ENCODE measurements around the gene STIMATE.

Gene STIMATE

DNA sequence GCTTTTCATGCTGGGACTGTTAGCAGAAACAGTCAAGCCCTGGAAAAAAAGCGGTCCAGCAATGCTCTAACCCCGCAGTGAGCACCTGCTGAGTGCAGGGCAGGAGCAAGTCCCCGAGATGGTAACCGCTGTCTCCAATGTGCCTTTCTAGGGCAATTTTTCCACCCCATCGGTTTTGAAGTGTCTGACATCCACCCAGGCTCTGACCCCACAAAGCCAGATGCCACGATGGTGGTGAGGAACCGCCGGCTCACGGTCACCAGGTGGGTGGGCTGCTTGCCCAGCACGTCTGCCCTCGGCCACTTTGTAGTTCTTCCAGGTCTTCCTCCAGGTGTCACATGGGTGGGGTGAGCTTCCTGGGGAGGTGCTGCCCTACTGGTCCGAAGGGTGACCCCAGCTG, 106.0 kb downstream of the STIMATE start:
- no peak for DNase-seq (ENCODE audit: low read depth in 2 of 2)

GRCh38 chr3:52790741-52791140, 106.6 kb downstream of the STIMATE start:
- DNase-seq (ENCODE audit: low read depth in 2 of 2), result no peak

GRCh38 chr3:52790337-52790736, 107.0 kb downstream of the STIMATE start:
- DNase-seq (ENCODE audit: low read depth in 2 of 2), result no peak

- DNase-seq (ENCODE audit: low read depth in 2 of 2), result no peak
Measured at GRCh38 chr3:52789746-52790040, 107.7 kb downstream of the STIMATE start.

- no peak for DNase-seq (ENCODE audit: low read depth in 2 of 2)
Measured at GRCh38 chr3:52788890-52789745, 108.2 kb downstream of the STIMATE start.

- DNase-seq (ENCODE audit: low read depth in 2 of 2), result no peak
Measured at GRCh38 chr3:52787672-52788625, 109.4 kb downstream of the STIMATE start.

DNA sequence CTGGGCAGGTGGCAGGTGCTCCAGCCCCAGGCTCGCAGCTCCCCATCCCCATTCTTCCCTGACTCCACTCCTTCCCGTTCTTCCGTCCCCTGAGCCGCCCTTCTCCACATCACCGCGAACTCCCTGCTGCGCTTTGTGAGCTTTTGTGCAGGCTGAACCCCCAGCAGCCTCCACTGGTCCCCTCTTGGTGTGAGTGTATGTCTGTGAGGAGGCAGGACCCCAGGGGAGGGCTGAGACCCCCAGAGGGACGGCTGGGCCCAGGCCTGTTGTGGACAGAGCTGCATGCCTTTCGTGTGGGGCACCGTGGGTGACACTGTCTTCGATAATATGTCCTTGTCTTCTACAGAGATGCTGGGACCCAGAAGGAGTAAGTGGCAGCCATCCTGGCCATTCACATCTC, 110.1 kb downstream of the STIMATE start:
- no peak for DNase-seq (ENCODE audit: low read depth in 2 of 2)

All from stimulated activated CD8-positive, alpha-beta memory T cell treated with anti-CD3 and anti-CD28 coated beads, Interleukin-15, amount 100 ng/mL, for 4 hours (primary cell).